PC-3 (cell line): ENCODE measurements around the gene LITAF. TPM values are rescaled to one million over a fixed set of nuclear protein-coding genes. Genes with fewer than 3 reads are reported as not detected.

Source experiments
- ATAC-seq: fragments of 200-7000 bp; cut with Tn5 transposase; 2 replicates; pipeline ENCODE4 v1.9.1; 2020; ENCODE audit warnings: mild to moderate bottlenecking, moderate library complexity
- BruUV-seq: library from RNA; stranded (reverse); fragments of 400-500 nt; replicated peaks from 2 replicates; lab custom pipeline; 2021; lab: Mats Ljungman, UMichigan
- CTCF ChIA-PET: fragments of 300-600 bp; sonication (Branson Sonifier 250); formaldehyde crosslinking; loops from one replicate; lab custom pipeline; 2022; ENCODE audit warnings: antibody characterized with exemption; lab: Charles Lee
- POLR2A ChIA-PET: fragments of 300-600 bp; sonication (Branson Sonifier 250); formaldehyde crosslinking; loops from one replicate; lab custom pipeline; 2022; ENCODE audit warnings: antibody characterized with exemption; ENCODE audit not compliant: unreplicated experiment; lab: Charles Lee
- DNase-seq: peaks from one replicate; pipeline ENCODE4 v3.0.0-alpha.2; 2015
- H2AFZ ChIP-seq: fragments of 300-600 bp; sonication (generic); 2 replicates; pipeline ENCODE4 v1.6.0; 2016; ENCODE audit warnings: antibody characterized with exemption, low read length
- H3F3A ChIP-seq: fragments of 300-600 bp; sonication (generic); one replicate; pipeline ENCODE4 v1.6.0; 2017; ENCODE audit warnings: antibody characterized with exemption, low read length, control low read depth, mild to moderate bottlenecking; ENCODE audit not compliant: unreplicated experiment
- H3K27ac ChIP-seq: fragments of 300-600 bp; sonication (generic); 2 replicates; pipeline ENCODE4 v1.5.1; 2016; ENCODE audit warnings: mild to moderate bottlenecking, low read length
- H3K27me3 ChIP-seq: fragments of 300-600 bp; sonication (generic); 2 replicates; pipeline ENCODE4 v1.6.1; 2016; ENCODE audit warnings: low read length, mixed read lengths
- H3K36me3 ChIP-seq: fragments of 300-600 bp; sonication (generic); 2 replicates; pipeline ENCODE4 v1.6.1; 2016; ENCODE audit warnings: low read depth, mixed run types, low read length, mixed read lengths
- H3K4me1 ChIP-seq: fragments of 300-600 bp; sonication (generic); 2 replicates; pipeline ENCODE4 v1.5.1; 2016; ENCODE audit warnings: low read length; ENCODE audit not compliant: insufficient read depth
- H3K4me2 ChIP-seq: fragments of 300-600 bp; sonication (generic); 2 replicates; pipeline ENCODE4 v1.6.0; 2016; ENCODE audit warnings: low read length
- H3K4me3 ChIP-seq: fragments of 300-600 bp; sonication (generic); 2 replicates; pipeline ENCODE4 v1.5.1; 2016; ENCODE audit warnings: mild to moderate bottlenecking, low read length, mixed read lengths
- H3K79me2 ChIP-seq: fragments of 300-600 bp; sonication (generic); 2 replicates; pipeline ENCODE4 v1.6.1; 2017; ENCODE audit warnings: low read length, mixed read lengths
- H3K9ac ChIP-seq: fragments of 300-600 bp; sonication (generic); 2 replicates; pipeline ENCODE4 v1.6.0; 2016; ENCODE audit warnings: mild to moderate bottlenecking, low read length
- H3K9me2 ChIP-seq: fragments of 300-600 bp; sonication (generic); replicated peaks from 2 replicates; pipeline ENCODE4 v1.6.1; 2016; ENCODE audit warnings: mixed run types, low read length, mixed read lengths
- H3K9me3 ChIP-seq: fragments of 300-600 bp; sonication (generic); 2 replicates; pipeline ENCODE4 v1.6.1; 2016; ENCODE audit warnings: low read length, mixed read lengths
- H4K20me1 ChIP-seq: fragments of 300-600 bp; sonication (generic); 2 replicates; pipeline ENCODE4 v1.6.1; 2016; ENCODE audit warnings: low read length, mixed read lengths
- CTCF ChIP-seq: fragments of 300-600 bp; sonication (generic); conservative IDR thresholded peaks from 2 replicates; pipeline ENCODE4 v1.5.1; 2017; ENCODE audit warnings: antibody characterized with exemption, low read depth, mild to moderate bottlenecking, low read length
- EZH2 ChIP-seq: fragments of 300-600 bp; sonication (generic); IDR thresholded peaks from one replicate; pipeline ENCODE4 v1.6.1; 2017; ENCODE audit warnings: antibody characterized with exemption, mild to moderate bottlenecking, low read length; ENCODE audit not compliant: unreplicated experiment
- EZH2phosphoT487 ChIP-seq: fragments of 300-600 bp; sonication (generic); IDR thresholded peaks from 2 replicates; pipeline ENCODE4 v1.6.1; 2018; ENCODE audit warnings: mild to moderate bottlenecking, antibody characterized with exemption, low read length, borderline replicate concordance
- intact Hi-C: fragments of 100-400 bp; cut with micrococcal nuclease; formaldehyde crosslinking; loops from 2 replicates; pipeline ENCODE4 v1.9.0; 2023
- total RNA-seq: library from RNA; depleted of rRNA; stranded (reverse); fragments of >200 nt; gene quantifications from 2 replicates; pipeline ENCODE4 v1.2.3, GENCODE V29; 2014

Gene LITAF
- total RNA-seq, 1 experiment from 2014 or later: 13.1 TPM

GRCh38 chr16:11570258-11570657 lies 16.5 kb downstream of the LITAF start:
- H2AFZ ChIP-seq: no peak overlapping the region
- H3K27ac ChIP-seq: no peak overlapping the region
- no peaks in the 10 kb centered on the region for H3F3A ChIP-seq
- no TSS peak for BruUV-seq
- TF ChIP-seq EZH2 (no peak), EZH2phosphoT487 (no peak), CTCF (no peak)
- no peak for ATAC-seq
- no peak for DNase-seq
- H4K20me1 ChIP-seq: no peaks in the 10 kb centered on the region
- no peaks in the 10 kb centered on the region for H3K79me2 ChIP-seq
- CTCF ChIA-PET: no interaction called here
- POLR2A ChIA-PET: no interaction called here
- H3K4me2 ChIP-seq: no peak overlapping the region
- no peaks in the 10 kb centered on the region for H3K9me3 ChIP-seq
- H3K27me3 ChIP-seq: no peaks in the 10 kb centered on the region
- no peaks in the 10 kb centered on the region for H3K4me1 ChIP-seq
- intact Hi-C loops: no loop called here
- no peak overlapping the region for H3K4me3 ChIP-seq
- no peaks in the 10 kb centered on the region for H3K9me2 ChIP-seq
- no peaks in the 10 kb centered on the region for H3K36me3 ChIP-seq
- no peak overlapping the region for H3K9ac ChIP-seq

- H3K9me2 ChIP-seq: no peaks in the 10 kb centered on the region
- no TSS peak for BruUV-seq
- no peak overlapping the region for H2AFZ ChIP-seq
- H3K36me3 ChIP-seq: no peaks in the 10 kb centered on the region
- CTCF ChIA-PET: no interaction called here
- POLR2A ChIA-PET: no interaction called here
- H4K20me1 ChIP-seq: no peaks in the 10 kb centered on the region
- no peaks in the 10 kb centered on the region for H3K27me3 ChIP-seq
- intact Hi-C loops: no loop called here
- no peak overlapping the region for H3K4me3 ChIP-seq
- DNase-seq (no peak), ATAC-seq (no peak)
- H3K9me3 ChIP-seq: no peaks in the 10 kb centered on the region
- no peak overlapping the region for H3K9ac ChIP-seq
- no peaks in the 10 kb centered on the region for H3F3A ChIP-seq
- H3K4me1 ChIP-seq: no peaks in the 10 kb centered on the region
- H3K27ac ChIP-seq: no peak overlapping the region
- no peak overlapping the region for H3K4me2 ChIP-seq
- TF ChIP-seq EZH2phosphoT487 (no peak), EZH2 (no peak), CTCF (no peak)
- H3K79me2 ChIP-seq: no peaks in the 10 kb centered on the region
Measured at GRCh38 chr16:11566398-11566797, 20.3 kb downstream of the LITAF start.

- ChIA-PET POLR2A (no interaction called here), CTCF (no interaction called here)
- Histone ChIP-seq H3K36me3 (no peaks in the 10 kb centered on the region), H3K9ac (no peak overlapping the region), H3K9me3 (no peaks in the 10 kb centered on the region), H3K27ac (no peak overlapping the region), H2AFZ (no peak overlapping the region), H3F3A (no peaks in the 10 kb centered on the region), H4K20me1 (no peaks in the 10 kb centered on the region), H3K27me3 (no peaks in the 10 kb centered on the region), H3K79me2 (no peaks in the 10 kb centered on the region), H3K4me2 (no peak overlapping the region), H3K4me1 (no peaks in the 10 kb centered on the region), H3K4me3 (no peak overlapping the region), H3K9me2 (no peaks in the 10 kb centered on the region)
- TF ChIP-seq CTCF: no peak
- TF ChIP-seq EZH2: no peak
- TF ChIP-seq EZH2phosphoT487: no peak
- DNase-seq: no peak
- intact Hi-C loops: no loop called here
- no TSS peak for BruUV-seq
- ATAC-seq: no peak
Measured at GRCh38 chr16:11565665-11566064, 21.1 kb downstream of the LITAF start.
